PFSK-1 (cell line): ENCODE results near the gene MRPL14.

Experiments
- FOXP2 ChIP-seq: optimal IDR thresholded peaks from 2 replicates; pipeline ENCODE3; 2011; ENCODE audit warnings: borderline replicate concordance, control low read depth, inconsistent platforms; ENCODE audit not compliant: insufficient read depth; ENCODE audit errors: extremely low read length, extremely low read depth
- POLR2AphosphoS5 ChIP-seq: IDR thresholded peaks from 2 replicates; pipeline ENCODE4 v1.6.1; 2012; ENCODE audit warnings: low read depth, mild to moderate bottlenecking, control low read depth, low read length, moderate library complexity
- SIN3A ChIP-seq: IDR thresholded peaks from 2 replicates; pipeline ENCODE4 v1.6.1; 2012; ENCODE audit warnings: mild to moderate bottlenecking, low read length, moderate library complexity, borderline replicate concordance; ENCODE audit not compliant: insufficient read depth
- TAF1 ChIP-seq: IDR thresholded peaks from 2 replicates; pipeline ENCODE4 v1.6.1; 2012; ENCODE audit warnings: low read length, control low read depth, borderline replicate concordance; ENCODE audit not compliant: insufficient read depth

DNA sequence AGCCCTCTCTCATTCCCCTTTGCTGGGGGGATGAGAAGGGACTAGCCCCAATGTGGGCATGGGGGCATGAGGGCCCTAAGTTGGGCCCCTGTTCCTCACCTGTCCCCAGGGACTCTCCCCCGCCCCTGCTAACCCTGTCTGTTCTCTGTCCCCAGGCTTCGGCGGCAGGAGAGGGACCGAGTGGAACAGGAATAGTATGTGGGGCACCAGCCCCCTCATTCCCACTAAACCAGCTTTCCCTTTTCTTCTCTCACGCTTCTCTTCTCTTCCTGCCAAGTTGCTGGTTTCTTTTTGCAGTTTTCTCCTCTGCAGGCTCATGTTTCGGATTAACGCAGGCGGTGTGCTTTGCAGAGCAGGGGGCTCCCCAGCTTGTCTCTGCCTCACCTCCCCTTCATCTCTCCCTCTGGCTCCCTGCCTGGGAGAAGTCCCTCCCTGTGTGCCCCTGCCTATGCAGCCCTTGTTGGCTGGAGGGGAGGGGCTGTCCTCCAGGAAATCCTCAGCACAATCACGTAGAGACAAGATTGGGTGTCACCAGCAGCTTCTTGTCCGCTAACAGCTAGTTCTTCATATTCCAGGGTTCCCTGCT, 8.0 kb upstream of the MRPL14 start:
- no peak for TF ChIP-seq SIN3A
- TF ChIP-seq POLR2AphosphoS5: no peak
- no peak for TF ChIP-seq TAF1
- TF ChIP-seq FOXP2: no peak
